B cell (primary cell): Measurements from ENCODE around the gene TIGD1.

ENCODE experiments used
- EZH2 ChIP-seq: IDR thresholded peaks from 2 replicates; pipeline ENCODE4 v1.6.1; 2012; ENCODE audit warnings: borderline replicate concordance, low read depth, mild to moderate bottlenecking, moderate library complexity, low read length; ENCODE audit not compliant: insufficient read depth, poor library complexity, severe bottlenecking
- TF ChIP-seq, protein P1 (sequence below): fragments of 200-600 bp; IDR thresholded peaks from one replicate; pipeline ENCODE4 v1.8.0; 2022; ENCODE audit warnings: antibody characterized with exemption, mild to moderate bottlenecking

DNA sequence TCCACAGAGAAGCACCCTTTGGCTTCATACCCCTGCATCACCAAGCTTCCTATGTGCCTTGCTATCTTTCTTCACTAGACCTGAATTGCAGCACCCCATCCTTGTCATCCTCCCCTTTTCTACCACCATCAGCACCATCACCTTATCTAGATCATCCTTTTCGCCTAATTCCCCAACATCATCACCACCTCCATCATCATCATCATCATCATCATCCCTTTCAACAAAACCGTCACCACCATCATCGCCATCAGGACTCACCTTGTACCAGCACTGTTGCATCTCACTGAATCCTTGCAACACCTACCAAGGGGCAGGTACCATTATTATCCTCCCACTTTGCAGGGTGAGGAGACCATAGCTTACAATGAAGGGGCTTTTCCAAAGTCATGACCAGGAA, 51.9 kb downstream of the TIGD1 start:
- TF ChIP-seq, protein P1, sequence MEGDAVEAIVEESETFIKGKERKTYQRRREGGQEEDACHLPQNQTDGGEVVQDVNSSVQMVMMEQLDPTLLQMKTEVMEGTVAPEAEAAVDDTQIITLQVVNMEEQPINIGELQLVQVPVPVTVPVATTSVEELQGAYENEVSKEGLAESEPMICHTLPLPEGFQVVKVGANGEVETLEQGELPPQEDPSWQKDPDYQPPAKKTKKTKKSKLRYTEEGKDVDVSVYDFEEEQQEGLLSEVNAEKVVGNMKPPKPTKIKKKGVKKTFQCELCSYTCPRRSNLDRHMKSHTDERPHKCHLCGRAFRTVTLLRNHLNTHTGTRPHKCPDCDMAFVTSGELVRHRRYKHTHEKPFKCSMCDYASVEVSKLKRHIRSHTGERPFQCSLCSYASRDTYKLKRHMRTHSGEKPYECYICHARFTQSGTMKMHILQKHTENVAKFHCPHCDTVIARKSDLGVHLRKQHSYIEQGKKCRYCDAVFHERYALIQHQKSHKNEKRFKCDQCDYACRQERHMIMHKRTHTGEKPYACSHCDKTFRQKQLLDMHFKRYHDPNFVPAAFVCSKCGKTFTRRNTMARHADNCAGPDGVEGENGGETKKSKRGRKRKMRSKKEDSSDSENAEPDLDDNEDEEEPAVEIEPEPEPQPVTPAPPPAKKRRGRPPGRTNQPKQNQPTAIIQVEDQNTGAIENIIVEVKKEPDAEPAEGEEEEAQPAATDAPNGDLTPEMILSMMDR: no peak
- TF ChIP-seq EZH2: no peak
